ENCODE measurements around the gene ITM2C. TPM values are rescaled to one million over a fixed set of nuclear protein-coding genes. Genes with fewer than 3 reads are reported as not detected.

Gene ITM2C
- total RNA-seq, 4 donors from 2014 or later = 33.8 to 301 (median 67.6) TPM

- no peak overlapping the region for H3K4me3 ChIP-seq
- no peaks in the 10 kb centered on the region for H3K9me3 ChIP-seq
- no peak overlapping the region for H3K27ac ChIP-seq
- no peaks in the 10 kb centered on the region for H3K4me1 ChIP-seq
- H3K36me3 ChIP-seq = no peaks in the 10 kb centered on the region
- no peak for DNase-seq
- H3K27me3 ChIP-seq = no peaks in the 10 kb centered on the region
- TF ChIP-seq POLR2A (IDR thresholded peaks at IDR 0.05) = no peak
- TF ChIP-seq, protein P1, sequence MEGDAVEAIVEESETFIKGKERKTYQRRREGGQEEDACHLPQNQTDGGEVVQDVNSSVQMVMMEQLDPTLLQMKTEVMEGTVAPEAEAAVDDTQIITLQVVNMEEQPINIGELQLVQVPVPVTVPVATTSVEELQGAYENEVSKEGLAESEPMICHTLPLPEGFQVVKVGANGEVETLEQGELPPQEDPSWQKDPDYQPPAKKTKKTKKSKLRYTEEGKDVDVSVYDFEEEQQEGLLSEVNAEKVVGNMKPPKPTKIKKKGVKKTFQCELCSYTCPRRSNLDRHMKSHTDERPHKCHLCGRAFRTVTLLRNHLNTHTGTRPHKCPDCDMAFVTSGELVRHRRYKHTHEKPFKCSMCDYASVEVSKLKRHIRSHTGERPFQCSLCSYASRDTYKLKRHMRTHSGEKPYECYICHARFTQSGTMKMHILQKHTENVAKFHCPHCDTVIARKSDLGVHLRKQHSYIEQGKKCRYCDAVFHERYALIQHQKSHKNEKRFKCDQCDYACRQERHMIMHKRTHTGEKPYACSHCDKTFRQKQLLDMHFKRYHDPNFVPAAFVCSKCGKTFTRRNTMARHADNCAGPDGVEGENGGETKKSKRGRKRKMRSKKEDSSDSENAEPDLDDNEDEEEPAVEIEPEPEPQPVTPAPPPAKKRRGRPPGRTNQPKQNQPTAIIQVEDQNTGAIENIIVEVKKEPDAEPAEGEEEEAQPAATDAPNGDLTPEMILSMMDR (IDR thresholded peaks at IDR 0.05) = no peak
- intact Hi-C loops (cut with DNase I; ENCODE audit: low total_unique reads) = no loop called here
Observed at GRCh38 chr2:230891064-230891463, 26.3 kb downstream of the ITM2C start.

DNA sequence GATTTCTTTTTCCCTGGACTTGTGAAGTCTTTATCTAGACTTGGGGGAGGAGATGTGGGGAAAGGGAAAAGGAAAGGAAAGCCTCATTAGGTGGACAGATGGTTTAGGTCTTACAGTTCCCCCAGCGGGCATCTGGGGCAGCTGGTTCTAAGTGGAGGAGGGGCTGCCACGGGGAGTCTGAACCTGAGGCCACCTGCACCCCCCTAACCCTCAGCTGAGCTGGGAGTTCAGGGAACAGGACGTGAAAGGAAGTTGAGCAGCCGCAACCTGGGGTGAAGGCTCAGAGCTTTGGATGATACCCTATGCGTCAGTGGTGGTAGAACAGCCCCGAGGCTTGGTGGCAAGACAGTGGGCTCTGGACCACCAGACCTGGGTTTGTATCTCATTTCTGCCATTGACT lies 26.8 kb downstream of the ITM2C start:
- Histone ChIP-seq H3K27me3 (no peaks in the 10 kb centered on the region), H3K9me3 (no peaks in the 10 kb centered on the region), H3K4me3 (no peak overlapping the region), H3K4me1 (no peaks in the 10 kb centered on the region), H3K36me3 (no peaks in the 10 kb centered on the region), H3K27ac (no peak overlapping the region)
- TF ChIP-seq, protein P1 (IDR thresholded peaks at IDR 0.05) = no peak
- TF ChIP-seq POLR2A (IDR thresholded peaks at IDR 0.05) = no peak
- intact Hi-C loops (cut with DNase I; ENCODE audit: low total_unique reads) = no loop called here
- no peak for DNase-seq

DNA sequence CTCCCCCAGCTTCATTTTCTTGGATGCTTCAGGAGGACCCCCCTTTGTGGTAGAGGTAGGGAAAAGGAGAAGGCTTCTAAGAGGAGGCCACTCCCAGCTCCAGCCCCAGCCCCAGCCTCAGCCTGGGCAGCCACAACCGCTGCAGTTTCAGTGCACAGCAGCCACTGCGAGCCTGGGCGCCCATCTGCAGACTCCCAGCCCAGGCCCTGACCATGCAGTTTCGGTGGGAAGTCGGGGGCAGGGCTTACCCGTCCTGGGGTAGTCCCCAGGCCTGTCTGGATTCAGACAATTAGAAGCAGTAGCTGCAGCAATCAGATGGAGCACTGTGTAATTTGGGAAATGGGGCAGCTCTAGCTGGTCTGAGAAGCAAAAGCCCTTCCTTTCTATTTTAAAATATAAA lies 28.6 kb downstream of the ITM2C start:
- H3K4me3 ChIP-seq = no peak overlapping the region
- H3K9me3 ChIP-seq = no peaks in the 10 kb centered on the region
- H3K36me3 ChIP-seq = no peaks in the 10 kb centered on the region
- no peaks in the 10 kb centered on the region for H3K4me1 ChIP-seq
- no peaks in the 10 kb centered on the region for H3K27me3 ChIP-seq
- no peak overlapping the region for H3K27ac ChIP-seq
- intact Hi-C loops (cut with DNase I; ENCODE audit: low total_unique reads) = no loop called here
- peak in 1 of 2 donors; percentile 6 for DNase-seq
- TF ChIP-seq, protein P1 (IDR thresholded peaks at IDR 0.05) = no peak
- TF ChIP-seq POLR2A (IDR thresholded peaks at IDR 0.05) = no peak

DNA sequence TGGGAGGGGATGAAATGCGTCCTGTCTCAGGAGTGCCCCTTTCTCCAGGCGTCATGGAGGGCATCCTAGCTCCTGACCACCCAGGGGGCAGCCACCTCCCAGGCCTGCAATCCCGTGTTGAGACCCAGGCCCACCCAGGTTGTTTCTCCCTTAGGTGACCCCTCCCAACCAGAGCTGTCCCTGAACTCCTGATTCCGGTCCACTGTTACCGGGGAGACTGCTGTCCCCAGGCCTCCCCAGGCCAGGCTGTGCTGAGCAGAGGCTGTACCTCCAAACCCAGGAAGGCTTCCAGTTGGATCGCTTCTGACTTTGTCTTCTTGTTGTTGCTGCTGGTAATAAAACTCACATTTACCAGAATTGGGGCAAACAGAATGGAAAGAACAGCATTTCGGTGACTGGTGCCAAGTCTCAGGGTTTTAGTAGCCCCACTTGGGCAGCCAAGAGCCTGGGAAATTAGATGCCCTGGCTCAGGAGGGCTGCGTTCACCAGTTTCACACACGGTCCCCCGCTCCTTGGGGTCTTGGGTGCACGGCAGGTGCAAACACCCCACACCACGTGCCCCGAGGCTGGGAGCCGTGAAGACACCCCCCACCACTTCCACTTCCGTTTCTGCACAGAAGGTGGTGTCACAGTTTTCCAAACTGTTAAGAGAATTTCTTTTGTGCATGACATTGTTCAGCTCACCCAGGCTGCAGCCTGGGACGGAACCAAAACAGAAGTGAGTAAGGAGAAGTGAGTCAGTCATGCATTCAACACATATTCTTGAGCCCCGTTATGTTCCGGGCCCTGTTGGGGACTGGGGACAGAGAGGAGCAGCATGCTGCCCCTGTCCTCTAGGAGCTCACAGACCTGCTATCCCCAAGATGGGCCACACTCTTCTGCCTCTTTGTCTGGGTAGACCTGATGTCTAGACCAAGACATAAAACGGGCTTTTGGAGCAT lies 29.4 kb downstream of the ITM2C start:
- TF ChIP-seq, protein P1 (IDR thresholded peaks at IDR 0.05) = no peak
- intact Hi-C loops (cut with DNase I; ENCODE audit: low total_unique reads) = no loop called here
- no peaks in the 10 kb centered on the region for H3K36me3 ChIP-seq

DNA sequence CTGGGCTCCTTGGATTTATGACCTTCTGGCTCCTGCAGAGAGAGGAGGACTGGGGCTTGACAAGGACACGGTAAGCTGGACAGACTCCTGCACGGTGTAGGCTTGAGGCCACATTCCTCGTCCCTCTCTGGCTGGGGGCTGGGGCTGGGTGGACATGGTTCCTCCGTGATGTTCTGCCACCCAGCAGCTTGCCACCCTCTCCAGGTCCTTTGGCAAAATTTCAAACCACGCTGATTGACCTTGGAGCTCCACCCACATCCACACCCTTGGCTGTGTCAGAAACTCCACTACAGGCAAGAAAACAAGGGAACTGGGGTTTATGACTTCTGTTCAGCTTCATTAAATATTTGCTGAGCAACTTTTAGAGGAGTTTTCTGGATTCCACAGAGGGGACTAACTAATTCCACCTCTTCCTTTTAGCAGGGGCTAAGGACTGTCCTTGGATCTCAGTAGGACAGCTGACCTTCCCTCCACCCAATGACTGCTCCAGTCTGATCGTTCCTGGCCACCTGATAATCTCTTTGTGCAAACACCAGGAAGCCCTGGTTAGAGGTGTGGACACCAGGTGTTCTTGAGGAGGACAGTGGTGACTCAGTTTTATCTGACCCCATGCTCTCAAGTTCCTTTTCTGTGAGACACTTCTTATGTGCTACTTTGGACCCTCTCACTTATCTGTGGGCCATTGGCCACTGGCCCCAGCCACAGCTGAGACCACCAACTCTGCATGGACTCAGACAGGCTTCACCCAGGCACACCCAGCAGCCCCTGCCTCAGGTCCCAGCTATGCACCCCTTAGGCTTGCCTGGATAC lies 31.0 kb downstream of the ITM2C start:
- no peaks in the 10 kb centered on the region for H3K27me3 ChIP-seq
- no peak overlapping the region for H3K4me3 ChIP-seq
- DNase-seq = no peak
- H3K4me1 ChIP-seq = no peaks in the 10 kb centered on the region
- TF ChIP-seq POLR2A (IDR thresholded peaks at IDR 0.05) = no peak
- TF ChIP-seq, protein P1 (IDR thresholded peaks at IDR 0.05) = no peak
- H3K9me3 ChIP-seq = no peaks in the 10 kb centered on the region
- intact Hi-C loops (cut with DNase I; ENCODE audit: low total_unique reads) = no loop called here
- no peak overlapping the region for H3K27ac ChIP-seq
- H3K36me3 ChIP-seq = no peaks in the 10 kb centered on the region

More for the DNA sequence above, 29.4 kb downstream of the ITM2C start:
- no peaks in the 10 kb centered on the region for H3K9me3 ChIP-seq
- peak in 1 of 2 donors; percentile 5 for DNase-seq
- H3K27ac ChIP-seq = no peak overlapping the region
- H3K4me1 ChIP-seq = no peaks in the 10 kb centered on the region
- no peak overlapping the region for H3K4me3 ChIP-seq
- H3K27me3 ChIP-seq = no peaks in the 10 kb centered on the region

Data from uterus (tissue), 4 donors.